GM18909 (cell line): ENCODE measurements around the gene HNRNPM.
A peak's percentile ranks its signal among the peaks of the same experiment; 100 is the strongest.
"Not testable (repeated sequence)": the region's sequence is repeated elsewhere in the genome, so short reads cannot be mapped to it uniquely, and the experiment has no call there.

ENCODE experiments used
- ATAC-seq: cut with Tn5 transposase; IDR thresholded peaks from one replicate; pipeline ENCODE4 v1.9.1; 2021; ENCODE audit warnings: mild to moderate bottlenecking; ENCODE audit not compliant: unreplicated experiment, poor library complexity

Gene HNRNPM

DNA sequence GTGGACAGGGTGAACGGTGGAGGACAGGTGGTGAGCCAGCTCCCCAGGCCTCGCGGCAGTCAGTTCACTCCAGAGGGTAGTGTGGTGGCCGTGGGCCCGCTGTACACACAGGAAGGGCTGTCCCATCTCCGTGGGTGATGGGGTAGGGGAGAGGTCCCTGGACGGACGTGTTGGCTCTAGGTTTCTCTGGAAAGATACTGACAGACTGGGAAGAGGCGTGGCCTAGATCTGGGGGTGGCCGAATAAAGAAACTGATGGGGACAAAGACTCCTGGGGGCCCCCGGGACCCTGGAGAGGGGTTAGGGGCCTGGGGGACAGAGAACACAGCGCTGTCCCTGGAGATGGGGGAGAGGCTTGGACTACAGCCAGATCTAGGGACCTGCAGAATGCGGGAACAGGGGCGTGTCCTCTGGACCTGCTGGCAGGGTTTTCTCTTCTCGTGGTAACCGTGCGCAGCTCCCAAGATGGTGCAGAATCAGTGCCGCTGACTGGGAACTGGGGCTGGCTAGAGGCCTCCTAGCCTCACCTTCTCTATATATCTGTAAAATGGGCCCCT, 61.7 kb downstream of the HNRNPM start:
- no peak for ATAC-seq

DNA sequence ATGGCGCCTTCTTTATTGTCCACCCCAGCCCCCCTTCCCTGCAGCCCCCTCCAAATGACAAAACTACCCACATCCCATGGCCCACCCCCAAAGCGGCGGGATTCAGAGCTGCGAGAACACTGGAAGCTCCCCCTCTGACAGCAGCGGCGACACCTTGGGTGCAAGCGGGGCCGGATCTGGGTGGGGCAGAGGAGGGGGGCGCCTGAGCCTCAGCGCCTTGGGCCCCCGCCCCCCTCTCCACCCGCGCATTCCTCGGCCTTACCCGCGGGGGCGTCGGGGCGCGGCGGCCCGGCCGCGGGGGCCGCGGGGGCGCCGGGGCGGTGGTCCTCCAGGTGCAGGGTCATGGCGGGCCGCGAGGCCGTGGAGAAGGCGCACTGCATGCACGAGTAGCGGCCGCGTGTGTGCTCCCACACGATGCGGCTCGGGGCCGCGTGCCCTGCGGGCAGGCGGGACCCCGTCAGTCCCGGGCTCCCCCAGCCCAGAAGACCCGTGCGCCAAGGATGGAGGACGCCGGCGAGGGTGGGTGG, 65.9 kb downstream of the HNRNPM start:
- no peak for ATAC-seq

DNA sequence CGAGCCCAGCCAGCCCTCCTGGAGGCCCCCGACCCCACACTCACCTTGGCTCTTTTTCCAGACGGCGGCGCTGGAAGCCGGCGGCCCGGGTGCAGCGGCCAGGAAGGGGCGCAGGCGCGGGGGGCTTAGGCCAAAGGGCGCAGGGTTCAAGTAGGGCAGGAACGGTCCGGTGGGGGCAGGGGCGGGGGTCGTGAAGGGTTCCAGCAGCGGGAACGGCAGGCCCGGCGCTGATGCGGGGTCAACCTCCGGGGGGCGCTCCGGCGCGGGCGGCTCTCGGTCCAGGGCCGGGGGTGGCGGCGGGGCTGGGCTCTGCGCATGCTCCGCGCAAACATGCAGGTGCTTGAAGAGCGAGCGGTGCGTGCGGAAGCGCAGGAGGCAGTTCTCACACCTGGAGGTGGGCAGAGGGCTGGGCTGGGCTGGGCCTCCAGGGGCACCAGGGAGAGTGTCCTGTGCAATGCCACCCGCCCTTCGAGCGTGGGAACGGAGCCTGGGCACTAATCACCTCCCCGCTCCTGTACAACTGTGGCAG, 66.9 kb downstream of the HNRNPM start:
- no peak for ATAC-seq

DNA sequence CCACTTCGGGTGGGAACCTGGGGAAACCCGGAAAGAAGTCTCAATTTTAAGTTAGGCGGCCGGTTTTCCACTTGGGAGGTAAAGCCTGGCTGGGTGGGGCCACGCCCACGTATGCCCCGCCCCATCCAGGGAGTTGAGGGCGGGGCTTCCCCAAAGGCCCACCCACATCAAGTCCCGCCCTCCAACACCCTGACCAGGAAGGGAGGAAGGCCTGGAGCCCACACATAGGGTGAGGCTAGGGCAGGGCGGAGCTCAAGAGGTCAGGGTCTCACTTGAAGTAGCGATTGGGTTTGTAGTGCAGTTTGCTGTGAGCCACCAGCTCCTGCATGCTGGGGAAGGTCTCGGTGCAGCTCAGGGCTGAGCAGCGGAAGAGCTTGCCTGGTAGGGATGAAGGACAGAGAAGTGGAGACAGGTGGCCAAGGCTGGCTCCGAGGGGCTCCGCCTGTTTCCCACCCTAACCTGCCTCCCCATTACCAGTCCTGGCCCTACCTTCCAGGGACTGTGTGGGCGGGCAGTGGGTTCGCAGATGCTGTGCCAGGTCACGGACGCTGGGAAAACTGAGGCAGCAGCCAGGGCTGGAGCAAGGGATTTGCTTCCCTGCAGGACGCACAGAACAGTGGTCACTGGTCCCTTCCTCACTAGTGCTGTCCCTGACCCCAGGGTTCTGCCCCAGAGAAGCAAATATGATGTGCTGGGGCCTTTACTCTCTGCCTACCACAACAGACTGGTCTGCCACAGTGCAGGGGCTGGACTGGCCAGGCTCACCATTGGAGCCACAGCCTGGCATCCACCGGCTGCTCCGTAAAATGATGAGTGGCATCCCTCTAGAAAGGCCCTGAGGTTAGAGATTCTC, 67.6 kb downstream of the HNRNPM start:
- ATAC-seq, result no peak

DNA sequence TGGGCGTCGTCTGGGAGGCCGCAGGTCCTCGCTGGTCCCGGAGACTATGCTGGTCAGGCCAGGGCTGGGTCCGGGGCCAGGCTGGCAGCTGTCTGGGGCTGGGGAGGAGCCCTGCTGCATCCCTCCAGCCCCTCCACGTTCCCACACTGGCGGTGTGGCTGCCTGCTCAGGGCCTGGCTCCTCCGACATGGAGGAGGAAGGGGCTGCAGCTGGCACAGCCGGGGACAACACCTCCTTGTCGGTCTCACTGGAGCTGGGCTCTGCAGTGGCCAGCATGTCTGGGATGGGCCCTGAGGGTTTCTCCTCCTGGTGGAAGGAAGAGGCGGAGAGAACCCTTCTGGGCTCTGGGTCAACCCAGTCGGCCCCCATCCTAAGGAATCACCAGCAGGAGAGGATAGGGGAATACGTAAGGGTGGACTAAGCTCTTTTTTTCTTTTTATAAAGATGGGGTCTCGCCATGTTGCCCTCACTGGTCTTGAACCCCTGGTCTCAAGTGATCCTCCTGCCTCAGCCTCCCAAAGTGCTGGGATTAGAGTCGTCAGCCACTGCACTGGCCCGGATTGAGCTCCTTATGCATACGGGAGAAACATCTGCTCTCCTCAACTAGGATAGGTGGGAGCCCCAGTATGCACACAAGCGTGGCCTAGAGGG, 68.4 kb downstream of the HNRNPM start:
- no peak for ATAC-seq

DNA sequence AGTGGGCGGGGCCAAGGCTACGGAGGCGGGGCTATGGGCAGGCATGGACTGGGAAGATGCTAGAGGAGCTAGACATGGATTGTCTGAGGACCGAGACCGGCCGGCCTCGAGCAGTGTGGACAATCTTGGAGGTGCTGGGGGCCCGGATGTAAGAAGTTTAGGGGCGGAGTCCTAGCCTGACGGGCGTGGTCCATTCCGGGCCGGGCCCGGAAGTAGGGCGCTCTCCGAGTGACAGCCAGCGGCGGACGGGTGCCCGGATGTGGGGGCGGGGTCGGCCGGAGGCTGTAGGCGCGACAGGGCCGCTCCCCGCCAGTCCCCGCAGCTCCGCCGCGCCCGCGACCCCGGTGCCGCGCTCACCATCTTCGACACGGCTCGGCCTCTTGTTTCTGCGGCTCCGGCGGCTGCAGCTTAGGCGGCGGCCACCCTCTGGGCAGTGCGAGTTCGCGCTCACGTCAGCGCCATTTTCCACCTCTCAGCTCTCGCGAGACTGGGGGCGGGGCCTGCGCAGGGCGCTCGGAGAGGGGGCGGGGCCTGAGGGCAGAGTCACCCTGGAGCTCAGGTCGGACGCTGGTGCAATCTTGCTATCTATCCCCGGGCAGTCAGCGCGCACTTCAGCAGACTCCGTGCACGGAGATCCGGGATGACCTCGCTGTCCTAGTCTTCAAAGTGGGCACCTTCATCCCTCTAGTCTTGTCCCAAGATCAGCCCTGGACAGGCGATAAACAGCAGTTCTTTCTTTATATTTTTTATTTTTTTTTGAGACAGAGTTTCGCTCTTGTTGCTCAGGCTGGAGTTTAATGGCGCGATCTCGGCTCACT, 69.1 kb downstream of the HNRNPM start, which contains the start of gene ZNF414:
ZNF414 (minus strand) TSS at position 481 of the 818 bp plus-strand sequence; CDS start at position 360, 121 bp downstream.
- peak; percentile 82 for ATAC-seq

DNA sequence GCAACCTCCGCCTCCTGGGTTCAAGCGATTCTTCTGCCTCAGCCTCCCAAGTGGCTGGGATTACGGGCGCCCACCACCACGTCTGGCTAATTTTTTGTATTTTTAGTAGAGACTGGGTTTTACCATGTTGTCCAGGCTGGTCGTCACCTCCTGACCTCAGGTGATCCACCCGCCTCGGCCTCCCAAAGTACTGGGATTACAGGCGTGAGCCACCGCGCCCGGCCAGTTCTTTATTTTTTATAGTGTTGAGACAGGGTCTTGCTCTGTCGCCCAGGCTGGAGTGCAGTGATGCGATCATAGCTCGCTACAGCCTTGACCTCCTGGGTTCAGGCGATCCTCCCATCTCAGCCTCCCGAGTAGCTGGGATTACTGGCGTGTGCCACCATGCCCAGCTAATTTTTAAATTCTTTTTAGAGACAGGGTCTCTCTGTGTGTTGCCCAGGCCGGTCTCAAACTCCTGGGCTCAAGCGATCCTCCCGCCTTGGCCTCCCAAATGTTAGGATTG, 69.8 kb downstream of the HNRNPM start:
- ATAC-seq, result not testable (repeated sequence)

DNA sequence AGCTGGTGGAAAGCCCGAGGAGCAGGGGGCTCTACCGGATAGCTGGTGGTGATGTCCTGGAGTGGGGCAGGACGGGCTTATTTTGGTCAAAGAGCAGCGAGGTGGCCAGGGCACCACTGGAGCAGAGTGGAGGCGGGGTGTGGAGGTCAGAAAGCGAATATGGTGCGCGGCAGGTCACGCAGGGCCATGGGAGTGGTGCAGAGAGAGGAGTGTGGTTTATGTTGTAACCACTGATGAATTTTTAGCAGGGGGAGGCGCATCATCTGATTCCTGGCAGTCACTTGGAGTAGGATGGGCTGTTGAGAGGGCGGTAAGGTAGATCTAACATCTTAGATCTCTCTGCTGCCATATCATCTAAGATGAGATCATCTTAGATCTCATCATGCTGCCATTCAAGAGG, 70.5 kb downstream of the HNRNPM start:
- no peak for ATAC-seq

DNA sequence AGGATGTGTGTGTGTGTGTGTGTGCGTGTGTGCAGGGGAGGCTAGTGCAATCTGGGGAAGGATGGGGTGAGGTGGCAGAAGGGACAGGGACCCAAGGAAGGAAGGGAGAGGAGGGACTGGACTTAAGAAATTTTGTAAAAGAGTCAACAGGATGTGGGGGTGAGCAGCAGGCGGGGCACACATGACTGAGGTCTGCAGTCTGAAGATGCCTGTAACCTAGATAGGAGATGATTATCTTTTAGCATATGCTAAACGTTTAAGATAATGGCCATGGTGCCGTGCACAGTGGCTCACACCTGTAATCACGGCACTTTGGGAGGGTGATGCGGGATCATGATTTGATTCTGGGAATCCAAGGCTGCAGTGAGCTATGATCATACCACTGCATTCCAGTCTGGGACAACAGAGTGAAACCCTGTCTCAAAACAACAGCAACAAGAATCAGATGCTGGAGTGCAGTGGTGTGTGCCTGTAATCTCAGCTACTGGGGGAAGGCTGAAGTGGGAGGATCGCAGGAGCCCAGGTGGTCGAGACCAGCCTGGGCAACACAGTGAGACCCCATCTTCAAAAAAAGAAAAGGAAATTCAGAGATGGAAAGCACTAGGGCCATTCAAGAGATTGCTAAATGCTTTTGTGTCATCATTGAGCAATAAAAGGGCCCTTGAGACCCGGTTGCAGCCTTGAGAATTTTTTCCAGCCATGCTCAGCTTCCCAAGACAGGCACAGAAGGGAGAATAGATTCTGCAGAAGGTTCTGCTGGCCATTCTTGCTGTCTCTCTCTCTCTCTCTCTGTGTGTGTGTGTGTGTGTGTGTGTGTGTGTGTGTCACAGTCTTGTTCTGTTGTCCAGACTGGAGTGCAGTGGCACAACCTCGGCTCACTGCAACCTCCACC, 73.0 kb downstream of the HNRNPM start:
- ATAC-seq, result no peak

DNA sequence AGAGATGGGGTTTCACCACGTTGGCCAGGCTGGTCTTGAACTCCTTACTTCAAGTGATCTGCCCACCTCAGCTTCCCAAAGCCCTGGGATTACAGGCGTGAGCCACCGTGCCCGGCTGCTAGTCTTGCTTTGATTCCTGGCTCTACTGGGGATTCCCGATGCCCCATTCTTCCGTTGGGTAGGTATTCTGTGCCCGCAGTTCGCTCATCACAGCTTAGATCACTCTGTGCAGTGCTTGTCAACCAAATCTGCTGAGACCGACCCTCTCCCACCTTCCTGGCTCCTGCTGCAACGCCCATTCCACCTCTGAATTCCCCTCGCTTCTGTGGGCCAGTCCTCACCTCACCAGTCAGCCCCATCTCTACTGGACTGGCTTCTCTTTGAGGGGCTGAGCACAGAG, 73.8 kb downstream of the HNRNPM start:
- ATAC-seq, result no peak

DNA sequence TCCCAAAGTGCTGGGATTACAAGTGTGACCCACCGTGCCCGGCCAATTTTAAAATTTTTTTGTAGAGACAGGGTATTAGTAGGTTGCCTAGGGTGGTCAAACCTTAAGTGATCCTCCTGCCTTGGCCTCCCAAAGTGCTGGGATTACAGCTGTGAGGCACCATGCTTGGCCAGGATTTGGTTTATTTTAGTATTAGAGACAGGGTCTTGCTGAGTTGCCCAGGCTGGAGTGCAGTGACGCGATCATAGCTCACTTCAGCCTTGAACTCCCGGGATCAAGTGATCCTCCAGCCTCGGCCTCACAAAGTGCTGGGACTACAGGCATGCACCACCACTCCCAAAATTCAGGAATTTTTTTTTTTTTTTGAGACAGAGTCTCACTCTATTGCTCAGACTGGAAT, 74.6 kb downstream of the HNRNPM start:
- no peak for ATAC-seq

DNA sequence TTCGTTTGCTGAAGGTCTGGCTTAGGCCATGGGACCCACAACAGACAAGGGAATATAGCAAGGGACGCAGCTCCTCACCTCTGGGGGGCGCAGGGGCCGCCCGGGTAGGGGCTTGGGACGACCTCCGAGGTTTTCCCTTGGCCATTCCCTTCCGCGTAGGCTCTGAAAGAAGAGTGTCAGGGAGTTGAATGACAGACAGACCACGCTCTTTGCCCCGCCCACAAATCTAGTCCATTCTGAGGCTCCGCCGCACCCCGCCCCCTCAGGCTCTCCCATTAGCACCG, 80.6 kb downstream of the HNRNPM start:
- ATAC-seq, result no peak

DNA sequence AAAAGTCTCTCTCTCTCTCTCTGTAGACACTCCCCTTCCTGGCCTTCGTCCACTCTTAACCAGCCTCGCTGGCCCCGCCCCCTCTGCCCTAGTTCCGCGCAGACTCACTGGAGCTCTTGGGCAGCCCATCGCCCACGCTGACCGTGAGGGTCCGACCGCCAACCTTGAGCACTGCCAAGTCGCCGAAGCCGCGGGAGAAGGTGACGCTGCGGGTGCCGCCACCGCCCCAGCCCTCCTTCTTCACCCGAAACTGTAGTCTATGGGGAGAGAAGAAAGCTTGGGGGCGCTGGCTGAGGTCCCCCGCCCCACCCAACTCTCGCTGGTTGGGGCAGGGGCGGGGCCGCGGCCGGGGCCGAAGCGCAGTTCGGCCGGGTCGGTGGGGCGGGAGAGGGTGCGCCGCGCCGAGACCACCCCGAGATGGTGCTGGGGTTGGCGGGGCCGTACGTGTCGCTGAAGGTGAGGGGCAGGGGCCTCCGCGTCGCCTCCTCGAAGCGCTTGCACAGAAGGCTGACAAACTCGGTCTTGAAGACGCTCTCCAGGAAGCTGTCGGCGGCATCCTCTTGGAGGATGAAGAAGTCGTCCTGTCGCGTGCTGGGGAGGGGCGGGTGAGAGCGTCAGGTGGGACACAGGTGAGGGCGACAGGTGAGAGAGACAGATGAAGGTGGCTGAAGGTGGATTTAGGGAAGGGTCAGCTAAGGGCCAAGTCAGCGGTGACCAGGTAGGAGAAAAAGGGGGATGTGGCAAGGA, 81.7 kb downstream of the HNRNPM start:
- ATAC-seq, result no peak

DNA sequence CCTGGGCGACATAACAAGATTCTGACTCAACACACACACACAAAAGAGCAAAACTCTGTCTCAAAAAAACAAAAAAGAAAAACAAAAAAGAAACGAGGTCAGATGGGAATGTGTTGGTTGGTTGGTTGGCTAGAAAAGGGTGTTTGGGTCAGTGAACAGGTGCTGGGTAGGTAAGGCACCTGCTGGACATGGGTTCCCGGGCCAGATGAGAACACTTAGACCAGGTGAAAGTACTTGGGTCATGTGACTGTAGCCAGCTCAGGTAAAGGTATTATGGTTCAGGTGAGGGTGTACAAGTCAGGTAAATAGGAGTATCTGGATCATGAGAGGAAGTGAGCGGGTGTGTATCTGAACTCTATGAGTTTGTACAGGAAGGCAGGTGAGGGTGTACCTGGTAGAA, 83.7 kb downstream of the HNRNPM start:
- no peak for ATAC-seq

DNA sequence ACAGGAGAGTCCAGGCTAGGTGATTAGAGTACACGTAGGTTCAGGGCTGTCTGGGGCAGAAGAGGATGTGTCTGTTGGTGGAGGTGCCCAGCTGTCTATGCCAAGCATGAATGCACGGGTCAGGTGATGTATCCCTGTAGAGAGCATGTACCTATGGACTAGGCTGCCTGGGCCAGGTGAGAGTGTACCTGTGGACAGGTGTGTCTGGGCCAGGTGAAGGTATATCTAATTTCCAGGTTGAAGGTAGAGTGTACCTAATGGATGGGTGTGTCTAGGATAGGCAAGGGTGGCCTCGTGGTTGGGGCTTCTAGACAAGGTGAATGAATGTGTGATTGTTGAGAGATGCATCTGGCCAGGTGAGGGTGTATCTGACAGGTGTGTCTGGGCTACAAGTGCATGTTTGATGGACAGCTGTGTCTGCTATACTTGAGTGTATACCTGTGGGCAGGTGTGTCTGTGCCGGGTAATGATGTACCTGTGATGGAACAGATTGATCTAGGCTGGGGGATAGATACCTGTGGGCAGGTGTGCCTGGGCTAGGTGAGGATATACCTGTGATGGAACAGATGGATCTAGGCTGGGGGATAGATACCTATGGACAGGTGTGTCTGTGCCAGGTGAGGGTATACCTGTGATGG, 84.7 kb downstream of the HNRNPM start:
- no peak for ATAC-seq

DNA sequence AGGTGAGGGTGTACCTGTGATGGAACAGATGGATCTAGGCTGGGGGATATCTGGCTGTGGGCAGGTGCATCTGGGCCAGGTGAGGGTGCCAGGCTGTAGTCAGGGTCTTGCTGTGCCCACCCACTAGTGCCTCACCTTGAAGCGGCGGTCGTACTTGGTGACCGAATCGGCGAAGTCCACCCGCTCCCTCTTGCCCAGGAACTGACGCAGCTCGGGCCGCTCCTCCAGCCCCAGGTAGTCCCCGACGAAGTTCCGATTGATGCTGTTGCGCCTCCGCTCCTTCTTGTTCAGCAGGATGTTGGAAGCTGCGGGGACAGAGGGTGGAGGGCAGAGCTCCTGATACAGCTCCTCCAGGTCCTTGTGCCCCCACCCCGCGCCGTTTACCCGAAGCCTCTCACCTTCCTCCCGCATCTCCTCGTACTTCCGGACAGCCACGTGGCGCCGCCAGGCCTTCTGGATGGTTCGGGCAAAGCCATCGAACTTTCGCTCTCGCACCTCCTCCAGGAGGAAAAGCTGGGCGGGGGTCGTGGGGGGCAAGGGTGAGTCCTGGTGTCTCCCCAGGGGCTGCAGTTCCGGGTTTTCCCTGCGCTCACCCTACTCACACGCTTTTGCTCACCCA, 85.4 kb downstream of the HNRNPM start:
- ATAC-seq, result no peak

DNA sequence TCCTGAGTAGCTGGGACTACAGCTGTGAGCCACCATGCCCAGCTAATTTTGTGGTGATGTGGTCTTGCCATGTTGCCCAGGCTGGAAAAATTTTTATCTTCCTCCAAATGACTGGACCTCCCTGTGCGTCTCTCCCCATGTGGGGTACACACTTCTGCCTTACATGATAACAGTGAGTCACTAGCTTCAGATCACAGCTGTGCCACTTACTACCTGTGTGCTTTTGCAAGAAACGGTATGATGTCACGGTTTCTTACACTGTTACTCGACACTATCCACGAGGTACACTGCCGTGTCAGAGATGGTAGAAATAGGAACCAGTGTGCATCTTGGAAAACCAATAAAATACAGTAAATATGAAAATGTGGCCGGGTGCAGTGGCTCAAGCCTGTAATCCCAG, 86.7 kb downstream of the HNRNPM start:
- no peak for ATAC-seq

DNA sequence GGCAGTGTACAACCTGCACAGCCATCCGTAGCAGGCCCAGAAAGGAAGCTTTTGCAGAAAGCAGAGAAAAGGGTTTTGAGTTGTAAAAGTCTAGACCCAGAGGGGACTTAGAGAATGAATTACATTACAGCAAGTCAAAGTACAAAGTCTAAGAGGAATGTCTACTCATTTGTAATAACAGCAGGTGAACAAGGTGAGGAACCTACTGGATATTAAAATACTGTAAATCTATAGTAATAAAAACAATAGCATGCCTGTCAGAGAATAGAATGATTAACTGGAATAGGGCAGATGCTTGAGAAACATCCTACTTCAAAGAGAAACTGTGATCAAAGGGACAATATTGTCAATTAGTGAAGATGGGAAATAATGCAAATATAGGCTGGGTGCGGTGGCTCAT, 87.5 kb downstream of the HNRNPM start:
- no peak for ATAC-seq
